HG02840 (cell line): ENCODE data around the gene RANBP1.

Source experiments
- ATAC-seq: cut with Tn5 transposase; IDR thresholded peaks from one replicate; pipeline ENCODE4 v1.9.1; 2021; ENCODE audit warnings: mild to moderate bottlenecking, moderate library complexity, moderate number of reproducible peaks; ENCODE audit not compliant: unreplicated experiment, low FRiP score

Gene RANBP1

GRCh38 chr22:20165913-20166312 is 50.0 kb downstream of the RANBP1 start:
- ATAC-seq, result no peak

GRCh38 chr22:20166703-20167102 is 50.8 kb downstream of the RANBP1 start:
- no peak for ATAC-seq

- ATAC-seq, result no peak
These were observed 51.9 kb downstream of the RANBP1 start for GRCh38 chr22:20167643-20168322.

- ATAC-seq, result no peak
These were observed 53.4 kb downstream of the RANBP1 start for GRCh38 chr22:20169253-20169822.

GRCh38 chr22:20170170-20170569 is 54.3 kb downstream of the RANBP1 start:
- ATAC-seq, result no peak

- no peak for ATAC-seq
These were observed 55.6 kb downstream of the RANBP1 start for GRCh38 chr22:20171288-20172140.

GRCh38 chr22:20172141-20172613 is 56.3 kb downstream of the RANBP1 start:
- ATAC-seq, result no peak

GRCh38 chr22:20173246-20173645 is 57.3 kb downstream of the RANBP1 start:
- ATAC-seq, result no peak

GRCh38 chr22:20173772-20174171 is 57.9 kb downstream of the RANBP1 start:
- no peak for ATAC-seq

GRCh38 chr22:20174785-20175596 is 59.1 kb downstream of the RANBP1 start:
- ATAC-seq, result no peak

- ATAC-seq, result no peak
These were observed 59.6 kb downstream of the RANBP1 start for GRCh38 chr22:20175597-20175900.

- ATAC-seq, result no peak
These were observed 60.6 kb downstream of the RANBP1 start for GRCh38 chr22:20176421-20177085.
